ENCODE measurements around the gene SMU1.

Gene SMU1

GRCh38 chr9:33023661-33024060 lies 52.8 kb downstream of the SMU1 start:
- Histone ChIP-seq H2AFZ (ENCODE audit: low read depth) (0 out of 2 replicates have a peak overlapping the region, but pooled peaks have one; percentile 44), H3K4me1 (ENCODE audit: low read depth, poor library complexity, severe bottlenecking) (peaks cover 44% of the 10 kb centered on the region), H3K4me3 (IDR thresholded peaks at IDR 0.05; ENCODE audit: insufficient read depth, low read depth, low read length) (no peak overlapping the region), H3K36me3 (ENCODE audit: insufficient read depth) (peaks cover 24% of the 10 kb centered on the region; the same call in 1 of the 2 replicates), H4K20me1 (ENCODE audit: insufficient read depth) (peaks cover 27% of the 10 kb centered on the region), H3K79me2 (ENCODE audit: insufficient read depth, low read depth) (peaks cover 59% of the 10 kb centered on the region), H3K4me2 (peak overlapping the region; percentile 58), H3K27ac (no peak overlapping the region), H3K9ac (no peak overlapping the region), H3K27me3 (ENCODE audit: insufficient read depth, low read depth) (no peaks in the 10 kb centered on the region)
- TF ChIP-seq CTCF (conservative IDR thresholded peaks at IDR 0.05; ENCODE audit: low read depth, low read length): no peak

GRCh38 chr9:33022755-33023154 lies 53.7 kb downstream of the SMU1 start:
- no peak overlapping the region for H3K27ac ChIP-seq
- no peak overlapping the region for H3K4me3 ChIP-seq (IDR thresholded peaks at IDR 0.05; ENCODE audit: insufficient read depth, low read depth, low read length)
- H3K9ac ChIP-seq: no peak overlapping the region
- peaks cover 50% of the 10 kb centered on the region for H3K79me2 ChIP-seq (ENCODE audit: insufficient read depth, low read depth)
- no peak overlapping the region for H3K4me2 ChIP-seq
- H3K27me3 ChIP-seq (ENCODE audit: insufficient read depth, low read depth): no peaks in the 10 kb centered on the region
- TF ChIP-seq CTCF (conservative IDR thresholded peaks at IDR 0.05; ENCODE audit: low read depth, low read length): no peak
- H4K20me1 ChIP-seq (ENCODE audit: insufficient read depth): peaks cover 18% of the 10 kb centered on the region
- no peak overlapping the region for H2AFZ ChIP-seq (ENCODE audit: low read depth)
- H3K36me3 ChIP-seq (ENCODE audit: insufficient read depth): peaks cover 15% of the 10 kb centered on the region; the same call in 1 of the 2 replicates
- H3K4me1 ChIP-seq (ENCODE audit: low read depth, poor library complexity, severe bottlenecking): peaks cover 37% of the 10 kb centered on the region

- Histone ChIP-seq H3K4me2 (no peak overlapping the region), H3K79me2 (ENCODE audit: insufficient read depth, low read depth) (peaks cover 46% of the 10 kb centered on the region), H3K27me3 (ENCODE audit: insufficient read depth, low read depth) (no peaks in the 10 kb centered on the region), H3K4me3 (IDR thresholded peaks at IDR 0.05; ENCODE audit: insufficient read depth, low read depth, low read length) (no peak overlapping the region), H3K4me1 (ENCODE audit: low read depth, poor library complexity, severe bottlenecking) (peaks cover 33% of the 10 kb centered on the region), H3K9ac (no peak overlapping the region), H3K27ac (no peak overlapping the region), H3K36me3 (ENCODE audit: insufficient read depth) (peaks cover 11% of the 10 kb centered on the region; the same call in 1 of the 2 replicates), H2AFZ (ENCODE audit: low read depth) (no peak overlapping the region), H4K20me1 (ENCODE audit: insufficient read depth) (peaks cover 15% of the 10 kb centered on the region)
- TF ChIP-seq CTCF (conservative IDR thresholded peaks at IDR 0.05; ENCODE audit: low read depth, low read length): no peak
Measured at GRCh38 chr9:33022303-33022702, 54.2 kb downstream of the SMU1 start.

GRCh38 chr9:33019797-33020196 lies 56.7 kb downstream of the SMU1 start:
- H3K4me2 ChIP-seq: no peak overlapping the region
- H3K4me1 ChIP-seq (ENCODE audit: low read depth, poor library complexity, severe bottlenecking): peaks cover 20% of the 10 kb centered on the region
- peaks cover 24% of the 10 kb centered on the region for H3K79me2 ChIP-seq (ENCODE audit: insufficient read depth, low read depth)
- no peak overlapping the region for H3K9ac ChIP-seq
- no peak overlapping the region for H2AFZ ChIP-seq (ENCODE audit: low read depth)
- H3K36me3 ChIP-seq (ENCODE audit: insufficient read depth): no peaks in the 10 kb centered on the region
- no peaks in the 10 kb centered on the region for H4K20me1 ChIP-seq (ENCODE audit: insufficient read depth)
- no peak overlapping the region for H3K4me3 ChIP-seq (IDR thresholded peaks at IDR 0.05; ENCODE audit: insufficient read depth, low read depth, low read length)
- H3K27ac ChIP-seq: no peak overlapping the region
- no peak for TF ChIP-seq CTCF (conservative IDR thresholded peaks at IDR 0.05; ENCODE audit: low read depth, low read length)
- H3K27me3 ChIP-seq (ENCODE audit: insufficient read depth, low read depth): no peaks in the 10 kb centered on the region
